ENCODE measurements around the gene HOXC12.

Gene HOXC12

DNA sequence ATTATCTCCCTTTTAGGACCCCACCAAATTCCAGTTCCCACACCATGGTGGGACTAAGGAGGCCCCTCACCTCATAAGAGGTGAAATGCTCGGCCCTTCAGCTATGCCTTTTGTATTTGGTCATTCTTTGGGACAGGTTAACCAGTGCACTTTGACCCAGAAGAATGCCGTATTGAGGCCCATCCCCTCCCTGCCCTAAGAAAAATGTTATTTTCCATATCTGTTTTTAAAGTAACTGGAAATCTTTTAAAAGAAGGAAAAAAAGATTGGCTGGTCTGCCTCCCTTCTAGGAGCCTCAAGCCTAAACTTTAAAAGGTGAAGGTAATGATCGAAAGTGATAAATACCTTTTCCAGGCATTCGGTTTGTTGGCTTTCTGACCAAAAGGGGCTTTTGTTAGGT lies 21.8 kb upstream of the HOXC12 start:
- H3K9me3 ChIP-seq (ENCODE audit: low read length): no peaks in the 10 kb centered on the region
- no peaks in the 10 kb centered on the region for H3K4me1 ChIP-seq (ENCODE audit: insufficient read depth, low read length, severe bottlenecking)
- no peaks in the 10 kb centered on the region for H3K27me3 ChIP-seq (ENCODE audit: insufficient read depth, low read length)
- no peaks in the 10 kb centered on the region for H3K9me2 ChIP-seq (ENCODE audit: low read depth, low read length)
- H3K27ac ChIP-seq (ENCODE audit: low read depth, low read length, poor library complexity, severe bottlenecking): no peak overlapping the region
- H3K4me2 ChIP-seq (ENCODE audit: low read length): no peak overlapping the region
- TF ChIP-seq, protein P1, sequence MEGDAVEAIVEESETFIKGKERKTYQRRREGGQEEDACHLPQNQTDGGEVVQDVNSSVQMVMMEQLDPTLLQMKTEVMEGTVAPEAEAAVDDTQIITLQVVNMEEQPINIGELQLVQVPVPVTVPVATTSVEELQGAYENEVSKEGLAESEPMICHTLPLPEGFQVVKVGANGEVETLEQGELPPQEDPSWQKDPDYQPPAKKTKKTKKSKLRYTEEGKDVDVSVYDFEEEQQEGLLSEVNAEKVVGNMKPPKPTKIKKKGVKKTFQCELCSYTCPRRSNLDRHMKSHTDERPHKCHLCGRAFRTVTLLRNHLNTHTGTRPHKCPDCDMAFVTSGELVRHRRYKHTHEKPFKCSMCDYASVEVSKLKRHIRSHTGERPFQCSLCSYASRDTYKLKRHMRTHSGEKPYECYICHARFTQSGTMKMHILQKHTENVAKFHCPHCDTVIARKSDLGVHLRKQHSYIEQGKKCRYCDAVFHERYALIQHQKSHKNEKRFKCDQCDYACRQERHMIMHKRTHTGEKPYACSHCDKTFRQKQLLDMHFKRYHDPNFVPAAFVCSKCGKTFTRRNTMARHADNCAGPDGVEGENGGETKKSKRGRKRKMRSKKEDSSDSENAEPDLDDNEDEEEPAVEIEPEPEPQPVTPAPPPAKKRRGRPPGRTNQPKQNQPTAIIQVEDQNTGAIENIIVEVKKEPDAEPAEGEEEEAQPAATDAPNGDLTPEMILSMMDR (IDR thresholded peaks at IDR 0.05; ENCODE audit: low read length): no peak
- no peak for TF ChIP-seq EZH2 (IDR thresholded peaks at IDR 0.05; ENCODE audit: borderline replicate concordance, low read length)
- no peaks in the 10 kb centered on the region for H3K36me3 ChIP-seq (ENCODE audit: insufficient read depth, low read length)
- no peaks in the 10 kb centered on the region for H3F3A ChIP-seq (ENCODE audit: insufficient read depth, low read length)
- no peak overlapping the region for H3K9ac ChIP-seq (ENCODE audit: low read length)
- H3K79me2 ChIP-seq (ENCODE audit: insufficient read depth, low read length): no peaks in the 10 kb centered on the region
- no peaks in the 10 kb centered on the region for H4K20me1 ChIP-seq (ENCODE audit: insufficient read depth, low read length)
- H2AFZ ChIP-seq (ENCODE audit: low read length): no peak overlapping the region
- no peak overlapping the region for H3K4me3 ChIP-seq (ENCODE audit: low read depth, low read length, poor library complexity, severe bottlenecking)

DNA sequence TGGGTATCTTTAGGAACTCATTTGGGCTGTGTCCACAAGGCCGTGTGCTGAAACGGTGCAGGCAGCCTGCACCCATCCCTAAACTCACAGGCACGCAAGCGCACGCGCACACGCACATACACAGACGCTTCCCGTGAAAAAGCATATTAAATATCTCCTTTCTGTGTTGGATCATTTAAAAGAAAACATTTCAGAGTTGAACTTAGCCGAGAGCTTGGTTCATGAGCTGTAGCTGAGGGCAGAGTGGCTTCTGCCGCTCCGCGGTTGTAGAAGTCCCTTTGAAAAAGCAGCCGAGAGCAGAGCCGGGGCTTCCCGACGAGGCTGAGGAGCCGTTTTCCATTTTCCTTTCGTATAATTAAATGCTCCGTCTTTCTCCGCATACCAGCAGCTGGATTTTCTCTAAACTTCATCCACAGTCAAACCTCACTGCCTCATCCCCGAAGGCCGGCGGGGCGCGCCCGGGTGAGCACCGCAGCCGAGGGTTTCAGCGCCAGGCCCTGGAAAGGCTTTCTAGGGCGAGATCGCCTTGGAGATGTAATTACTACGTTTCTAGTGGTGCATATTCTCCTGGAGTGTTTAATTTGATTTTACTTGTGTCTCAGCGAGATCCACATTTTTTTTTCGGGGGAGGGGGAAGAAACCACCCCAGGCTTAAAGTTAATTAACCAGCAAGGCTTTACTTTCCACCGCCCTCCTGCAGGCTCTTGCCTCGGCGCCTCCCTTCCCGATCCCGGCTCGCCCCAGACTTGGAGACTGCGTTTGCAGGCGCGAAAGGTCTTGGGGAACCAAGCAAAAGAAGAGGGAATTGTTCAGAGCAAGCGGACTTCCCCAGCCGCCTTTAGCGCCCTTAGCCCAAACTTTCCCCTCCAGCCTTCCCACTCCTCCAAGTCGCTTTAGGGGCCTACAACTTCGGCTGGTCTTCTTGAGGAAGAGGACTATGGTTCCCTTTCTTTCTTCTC lies 19.0 kb upstream of the HOXC12 start:
- Histone ChIP-seq H3K4me3 (ENCODE audit: low read depth, low read length, poor library complexity, severe bottlenecking) (no peak overlapping the region), H3K9ac (ENCODE audit: low read length) (no peak overlapping the region), H3K4me1 (ENCODE audit: insufficient read depth, low read length, severe bottlenecking) (no peaks in the 10 kb centered on the region), H3F3A (ENCODE audit: insufficient read depth, low read length) (no peaks in the 10 kb centered on the region), H3K27ac (ENCODE audit: low read depth, low read length, poor library complexity, severe bottlenecking) (no peak overlapping the region), H3K79me2 (ENCODE audit: insufficient read depth, low read length) (no peaks in the 10 kb centered on the region), H3K9me2 (ENCODE audit: low read depth, low read length) (no peaks in the 10 kb centered on the region), H3K27me3 (ENCODE audit: insufficient read depth, low read length) (no peaks in the 10 kb centered on the region), H3K4me2 (ENCODE audit: low read length) (no peak overlapping the region), H2AFZ (ENCODE audit: low read length) (no peak overlapping the region), H4K20me1 (ENCODE audit: insufficient read depth, low read length) (no peaks in the 10 kb centered on the region), H3K9me3 (ENCODE audit: low read length) (no peaks in the 10 kb centered on the region), H3K36me3 (ENCODE audit: insufficient read depth, low read length) (no peaks in the 10 kb centered on the region)
- TF ChIP-seq EZH2 (IDR thresholded peaks at IDR 0.05; ENCODE audit: borderline replicate concordance, low read length): no peak
- TF ChIP-seq, protein P1 (IDR thresholded peaks at IDR 0.05; ENCODE audit: low read length): no peak

DNA sequence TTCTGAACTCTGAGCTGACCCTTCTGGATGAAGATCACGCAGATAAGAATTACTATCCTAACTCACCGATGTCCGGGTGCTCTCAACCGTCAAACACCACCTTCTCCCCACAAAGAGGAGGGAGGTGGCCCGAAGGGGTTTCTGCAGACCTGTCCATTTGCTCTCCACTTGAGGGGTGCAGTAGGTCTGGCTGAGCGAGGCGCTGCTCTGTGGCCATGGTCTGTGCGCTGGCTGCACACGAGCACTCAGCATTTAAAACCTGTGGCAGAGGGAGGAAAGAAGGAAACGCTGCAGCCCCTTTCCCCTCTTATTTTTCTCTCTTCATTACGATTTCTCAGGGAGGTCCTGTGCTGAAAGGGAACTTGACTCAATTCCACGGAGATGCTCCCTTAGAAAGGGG lies 17.6 kb upstream of the HOXC12 start:
- Histone ChIP-seq H3K79me2 (ENCODE audit: insufficient read depth, low read length) (no peaks in the 10 kb centered on the region), H3K9me2 (ENCODE audit: low read depth, low read length) (no peaks in the 10 kb centered on the region), H3K4me2 (ENCODE audit: low read length) (no peak overlapping the region), H3K27ac (ENCODE audit: low read depth, low read length, poor library complexity, severe bottlenecking) (no peak overlapping the region), H4K20me1 (ENCODE audit: insufficient read depth, low read length) (no peaks in the 10 kb centered on the region), H3F3A (ENCODE audit: insufficient read depth, low read length) (no peaks in the 10 kb centered on the region), H3K4me1 (ENCODE audit: insufficient read depth, low read length, severe bottlenecking) (no peaks in the 10 kb centered on the region), H2AFZ (ENCODE audit: low read length) (no peak overlapping the region), H3K27me3 (ENCODE audit: insufficient read depth, low read length) (no peaks in the 10 kb centered on the region), H3K9ac (ENCODE audit: low read length) (no peak overlapping the region), H3K9me3 (ENCODE audit: low read length) (no peaks in the 10 kb centered on the region), H3K4me3 (ENCODE audit: low read depth, low read length, poor library complexity, severe bottlenecking) (no peak overlapping the region), H3K36me3 (ENCODE audit: insufficient read depth, low read length) (no peaks in the 10 kb centered on the region)
- TF ChIP-seq, protein P1 (IDR thresholded peaks at IDR 0.05; ENCODE audit: low read length): no peak
- no peak for TF ChIP-seq EZH2 (IDR thresholded peaks at IDR 0.05; ENCODE audit: borderline replicate concordance, low read length)

Measured in OCI-LY1 (cell line).